ENCODE data around the gene TMEM80. TPM values are rescaled to one million over a fixed set of nuclear protein-coding genes. Genes with fewer than 3 reads are reported as not detected.

The TMEM80 gene
- total and polyA plus RNA-seq, 2 of the 8 experiments (the other 6 are each of a cell fraction or from before 2014, with no cell fraction given) = 8.0 to 16.3 TPM

GRCh38 chr11:728901-729491 is 33.4 kb downstream of the TMEM80 start:
- Histone ChIP-seq H3K4me1 (replicated peaks in 1 of 4; ENCODE audit: control insufficient read depth in 3 of 4, insufficient read depth in 4 of 4, low read length in 3 of 4) (peaks cover 0 to 19% (median 12%) of the 10 kb centered on the region in 4 experiments; a peak in 5 of 7 replicates), H4K8ac (ENCODE audit: extremely low read depth, insufficient read depth, low read length) (peak overlapping the region; percentile 60; the same call in 1 of the 2 replicates), H4K91ac (replicated peaks; ENCODE audit: insufficient read length, low read length) (no peak overlapping the region), H3K9me3 (ENCODE audit: insufficient read depth in 2 of 2, low read depth in 1 of 2, low read length in 1 of 2) (no peaks in the 10 kb centered on the region), H2AK5ac (ENCODE audit: low read depth, low read length) (no peak overlapping the region), H2BK12ac (ENCODE audit: low read depth, low read length) (no peak overlapping the region), H3K18ac (ENCODE audit: extremely low read depth, low read length) (no peak overlapping the region), H3K14ac (ENCODE audit: insufficient read length) (no peak overlapping the region), H2BK120ac (replicated peaks; ENCODE audit: low read depth, low read length) (no peak overlapping the region), H3K56ac (replicated peaks; ENCODE audit: insufficient read length, low read depth, low read length) (no peak overlapping the region), H2AFZ (ENCODE audit: low read length) (no peak overlapping the region), H3K79me2 (ENCODE audit: control insufficient read depth in 1 of 2, insufficient read depth in 2 of 2, low read length in 2 of 2) (no peaks in the 10 kb centered on the region), H3K4ac (replicated peaks; ENCODE audit: insufficient read length, low read depth, low read length) (no peak overlapping the region), H2BK20ac (ENCODE audit: low read length) (no peak overlapping the region), H2BK5ac (ENCODE audit: low read depth, low read length) (no peak overlapping the region), H4K20me1 (replicated peaks in 1 of 2; ENCODE audit: control insufficient read depth in 1 of 2, insufficient read depth in 2 of 2, low read length in 2 of 2) (no peaks in the 10 kb centered on the region), H2BK15ac (ENCODE audit: low read length) (no peak overlapping the region), H3K23me2 (ENCODE audit: low read depth, low read length) (peaks cover 7% of the 10 kb centered on the region; the same call in 1 of the 2 replicates), H3K79me1 (ENCODE audit: low read depth, low read length) (no peaks in the 10 kb centered on the region), H4K5ac (ENCODE audit: insufficient read length, low read depth, low read length) (no peak overlapping the region), H3K27me3 (replicated peaks in 1 of 4; ENCODE audit: control insufficient read depth in 3 of 4, extremely low read depth in 1 of 4, insufficient read depth in 3 of 4, low read length in 3 of 4) (peaks cover 0 to 2% (median 0%) of the 10 kb centered on the region in 4 experiments; a peak in 2 of 7 replicates), H3K4me2 (ENCODE audit: insufficient read depth in 1 of 2, low read depth in 2 of 2, low read length in 2 of 2) (no peak overlapping the region), H3K23ac (ENCODE audit: insufficient read length) (no peak overlapping the region), H3K9ac (replicated peaks in 1 of 4; ENCODE audit: extremely low read depth in 1 of 4, low read depth in 3 of 4, low read length in 3 of 4) (no peak overlapping the region), H3K27ac (ENCODE audit: low read depth, low read length) (no peak overlapping the region), H3K36me3 (ENCODE audit: control insufficient read depth in 2 of 4, insufficient read depth in 4 of 4, low read length in 3 of 4) (no peaks in the 10 kb centered on the region), H3K4me3 (ENCODE audit: extremely low read depth in 1 of 4, insufficient read depth in 2 of 4, low read depth in 3 of 4, low read length in 4 of 4) (no peak overlapping the region)
- DNase-seq (ENCODE audit: low read depth in 1 of 2, low spot score in 2 of 2) (no peak), FAIRE-seq (no peak)
- ChIA-PET CTCF (ENCODE audit: partially characterized antibody) (interaction anchor here (0.6 to 15.4 kb wide), 15 partner anchors 8 to 209 kb away, joined by 3 to 395 read pairs (median 4); partner anchors contain the start of genes DEAF1, EPS8L2, TALDO1 and TMEM80), POLR2A (ENCODE audit: partially characterized antibody) (interaction anchor here (0.9 to 13.2 kb wide), 7 partner anchors 16 to 40 kb away, joined by 3 to 216 read pairs (median 6); partner anchors contain the start of gene TALDO1)
- 95% methylated on average over 15 of the region's 15 CpGs; no CpG with 5 or more reads in 1 of the 2 experiments for WGBS, 2 experiments (ENCODE audit: extremely low coverage in 1 of 2, insufficient coverage in 1 of 2, insufficient read length in 1 of 2, insufficient replicate concordance in 2 of 2, low coverage in 1 of 2, low lambda C conversion rate in 2 of 2, missing lambda C conversion rate in 1 of 2)
- TF ChIP-seq CBX5 (IDR thresholded peaks at IDR 0.05; ENCODE audit: low read depth, low read length) = no peak
